ENCODE measurements around the gene TGIF2.

The TGIF2 gene

DNA sequence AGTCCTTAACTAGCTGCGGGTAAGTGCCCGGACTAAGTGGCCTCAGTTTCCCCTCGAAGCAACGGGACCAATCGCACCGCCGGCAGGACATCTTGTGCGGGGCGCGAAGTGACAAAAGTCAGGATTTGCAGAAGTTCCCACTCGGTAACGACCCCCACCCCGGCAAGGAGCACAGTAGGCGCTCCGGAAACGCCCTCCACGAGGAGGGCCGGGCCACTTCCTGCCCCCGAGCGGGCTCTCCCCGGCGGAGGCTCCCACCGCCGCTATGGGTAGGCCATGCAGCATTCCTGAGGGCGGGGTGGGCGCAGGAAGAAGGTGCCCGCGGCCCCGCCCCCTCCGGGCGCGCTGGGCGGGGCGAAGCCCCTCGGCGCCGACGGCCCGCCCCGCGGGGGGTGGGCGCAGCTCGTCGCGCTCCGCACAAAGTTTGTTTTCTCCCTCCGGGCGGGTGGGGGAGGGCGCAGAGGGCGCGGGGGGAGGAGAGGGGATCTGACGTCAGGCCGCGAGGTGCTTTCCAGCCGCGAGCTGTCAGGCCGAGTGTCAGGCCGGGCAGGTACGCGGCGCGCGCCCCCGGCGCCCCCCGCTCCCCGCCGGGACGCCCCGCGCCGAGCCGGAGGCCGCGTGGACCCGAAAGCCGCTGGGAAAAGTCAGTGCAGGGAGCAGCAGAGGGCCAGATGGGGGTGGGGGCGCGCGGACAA is at the start of gene TGIF2:
TGIF2 (plus strand) TSS at position 495 of the 695 bp plus-strand sequence. CDS start 5,178 bp downstream, outside the sequence.
- peaks cover 6% of the 10 kb centered on the region for H3K36me3 Mint-ChIP-seq (ENCODE audit: low read depth)
- peaks cover 33% of the 10 kb centered on the region for H3K4me1 Mint-ChIP-seq (ENCODE audit: low read depth)
- peak within 1 kb of the TSS; percentile 83 for H3K4me3 Mint-ChIP-seq
- intact Hi-C loops (cut with micrococcal nuclease) = loop anchor here (5.0 kb wide), 1 partner anchor 34 kb away; the partner anchor contains the start of gene RAB5IF
- H3K27me3 Mint-ChIP-seq = peaks cover 4% of the 10 kb centered on the region
- H3K9me3 Mint-ChIP-seq = no peaks in the 10 kb centered on the region
- H3K27ac Mint-ChIP-seq = peak within 1 kb of the TSS; percentile 78

DNA sequence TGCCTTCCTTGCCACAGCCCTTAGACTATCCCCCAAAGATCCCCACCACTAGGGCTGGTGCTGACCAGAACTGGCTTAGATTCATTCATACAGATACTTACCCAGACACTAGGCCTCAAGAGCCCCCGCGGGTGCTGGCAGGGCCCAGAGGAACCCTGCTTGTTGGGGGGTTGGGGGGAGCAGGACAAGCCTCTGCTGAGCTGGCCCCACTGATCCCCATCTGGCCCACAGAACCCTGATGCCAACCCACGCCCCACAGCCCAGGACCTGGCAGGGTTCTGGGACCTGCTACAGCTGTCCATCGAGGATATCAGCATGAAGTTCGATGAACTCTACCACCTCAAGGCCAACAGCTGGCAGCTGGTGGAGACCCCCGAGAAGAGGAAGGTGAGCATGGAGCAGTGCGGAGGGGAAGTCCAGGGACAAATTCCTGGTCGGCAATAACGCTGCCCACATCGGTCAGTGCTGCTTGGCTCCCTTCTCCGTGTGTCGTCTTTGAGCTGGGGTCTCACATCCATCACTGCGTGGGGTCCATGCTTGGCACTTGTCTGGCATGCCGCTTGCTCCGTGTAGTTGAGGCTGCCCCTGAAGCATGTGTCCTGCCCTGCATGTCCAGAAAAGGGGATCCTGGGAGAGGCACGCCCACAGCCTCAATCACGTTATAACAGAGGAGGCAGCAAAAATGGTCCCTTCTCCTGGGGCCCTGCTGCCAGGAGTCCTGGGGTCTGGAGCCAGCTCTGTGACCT is 47.6 kb upstream of the TGIF2 start:
- H3K27me3 Mint-ChIP-seq = no peaks in the 10 kb centered on the region
- no peaks in the 10 kb centered on the region for H3K9me3 Mint-ChIP-seq
- no peak overlapping the region for H3K27ac Mint-ChIP-seq
- peaks cover 69% of the 10 kb centered on the region for H3K36me3 Mint-ChIP-seq (ENCODE audit: low read depth)
- intact Hi-C loops (cut with micrococcal nuclease) = no loop called here
- H3K4me1 Mint-ChIP-seq (ENCODE audit: low read depth) = peaks cover 24% of the 10 kb centered on the region
- no peak overlapping the region for H3K4me3 Mint-ChIP-seq

DNA sequence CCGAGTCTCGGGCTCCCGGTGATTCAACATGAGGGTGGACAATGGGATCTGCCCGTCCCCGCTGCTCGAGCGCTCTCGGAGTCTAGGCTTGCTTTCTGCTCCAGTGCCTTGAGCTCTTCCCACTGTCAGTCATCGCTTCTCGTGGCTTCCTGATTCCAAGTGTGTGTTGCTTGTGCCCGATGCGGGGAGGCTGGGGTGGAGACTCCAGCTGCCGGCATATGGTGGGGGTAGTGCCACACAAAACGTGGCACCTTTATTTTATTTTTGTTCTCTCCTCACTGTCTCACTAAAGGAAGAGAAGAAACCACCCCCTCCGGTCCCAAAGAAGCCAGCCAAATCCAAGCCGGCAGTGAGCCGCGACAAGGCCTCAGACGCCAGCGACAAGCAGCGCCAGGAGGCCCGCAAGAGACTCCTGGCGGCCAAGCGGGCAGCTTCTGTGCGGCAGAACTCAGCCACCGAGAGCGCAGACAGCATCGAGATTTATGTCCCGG is 46.8 kb upstream of the TGIF2 start:
- Mint-ChIP-seq H3K27ac (no peak overlapping the region), H3K4me3 (no peak overlapping the region), H3K27me3 (no peaks in the 10 kb centered on the region), H3K9me3 (no peaks in the 10 kb centered on the region), H3K36me3 (ENCODE audit: low read depth) (peaks cover 62% of the 10 kb centered on the region), H3K4me1 (ENCODE audit: low read depth) (peaks cover 22% of the 10 kb centered on the region)
- intact Hi-C loops (cut with micrococcal nuclease) = no loop called here

DNA sequence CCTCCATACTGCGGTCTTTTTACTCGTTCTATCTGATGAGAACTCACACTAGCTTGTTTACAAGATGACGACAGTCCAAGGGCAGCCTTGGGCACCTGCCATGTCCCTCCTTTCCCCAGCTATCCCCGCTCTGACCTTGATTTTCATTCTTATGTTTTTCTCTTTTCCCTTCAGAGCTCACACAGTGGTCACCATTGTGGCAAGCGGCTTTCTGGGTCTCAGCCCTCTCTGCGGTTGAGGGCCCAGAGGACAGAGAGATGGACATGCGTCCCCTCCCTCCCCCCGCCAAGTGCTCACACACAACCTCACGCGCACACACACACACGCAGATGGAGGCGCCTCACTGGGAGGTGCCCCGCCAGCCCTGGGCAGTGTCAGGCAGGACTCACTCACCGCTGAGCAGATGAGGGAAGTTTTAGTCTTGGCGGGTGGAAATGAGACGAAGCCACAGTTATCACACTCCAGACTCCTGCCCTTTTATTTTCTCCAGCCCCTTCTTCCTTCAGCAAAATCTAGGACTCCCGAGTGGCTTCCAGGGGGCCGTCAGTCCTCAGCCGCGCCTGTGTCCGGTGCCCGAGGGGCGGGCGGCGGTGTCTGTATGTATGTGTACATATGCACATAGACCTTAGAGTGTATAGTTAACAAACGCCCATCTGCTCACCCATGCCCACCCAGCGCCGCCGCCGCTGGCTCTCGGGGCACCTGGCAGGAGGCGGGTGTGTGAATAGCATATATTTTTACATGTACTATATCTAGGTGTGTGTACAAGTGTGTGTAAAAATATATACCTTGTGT is 45.9 kb upstream of the TGIF2 start:
- H3K36me3 Mint-ChIP-seq (ENCODE audit: low read depth) = peaks cover 52% of the 10 kb centered on the region
- no peaks in the 10 kb centered on the region for H3K9me3 Mint-ChIP-seq
- H3K4me3 Mint-ChIP-seq = no peak overlapping the region
- no peaks in the 10 kb centered on the region for H3K27me3 Mint-ChIP-seq
- peaks cover 14% of the 10 kb centered on the region for H3K4me1 Mint-ChIP-seq (ENCODE audit: low read depth)
- no peak overlapping the region for H3K27ac Mint-ChIP-seq
- intact Hi-C loops (cut with micrococcal nuclease) = no loop called here

DNA sequence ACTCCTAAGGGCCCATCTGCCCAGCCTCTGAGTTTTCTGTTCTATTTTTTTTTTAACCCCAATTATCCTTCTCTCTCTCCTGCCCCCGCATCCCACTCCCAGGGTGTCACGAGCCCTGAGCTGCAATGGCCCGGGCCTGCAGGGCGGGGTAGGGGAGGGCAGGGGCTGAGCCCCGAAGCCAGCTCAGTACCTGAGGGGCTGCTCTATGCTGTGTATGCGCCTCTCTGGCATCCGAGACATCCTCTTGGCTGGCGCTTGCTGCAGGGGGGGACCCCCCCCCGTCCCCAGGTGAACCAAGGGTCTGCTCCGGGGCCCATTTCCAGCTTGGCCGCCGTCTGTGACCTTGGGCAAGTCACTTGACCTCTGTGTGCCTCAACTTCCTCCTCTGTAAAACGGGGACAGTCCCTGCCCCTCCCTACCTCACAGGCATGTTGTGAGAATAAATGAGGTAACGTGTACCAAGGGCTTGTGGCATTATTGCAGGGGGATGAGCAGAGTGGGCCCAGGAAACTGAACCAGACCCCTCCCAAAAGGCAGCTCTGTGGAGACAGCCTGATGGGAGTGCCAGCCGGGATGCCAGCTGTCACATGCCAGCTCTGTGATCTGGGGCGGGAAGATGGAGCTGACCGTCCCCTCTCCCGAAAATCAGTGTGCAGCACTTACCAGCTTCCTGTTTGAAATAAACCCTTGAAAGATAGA is 45.1 kb upstream of the TGIF2 start:
- H3K36me3 Mint-ChIP-seq (ENCODE audit: low read depth) = peaks cover 50% of the 10 kb centered on the region
- no peaks in the 10 kb centered on the region for H3K9me3 Mint-ChIP-seq
- no peak overlapping the region for H3K27ac Mint-ChIP-seq

DNA sequence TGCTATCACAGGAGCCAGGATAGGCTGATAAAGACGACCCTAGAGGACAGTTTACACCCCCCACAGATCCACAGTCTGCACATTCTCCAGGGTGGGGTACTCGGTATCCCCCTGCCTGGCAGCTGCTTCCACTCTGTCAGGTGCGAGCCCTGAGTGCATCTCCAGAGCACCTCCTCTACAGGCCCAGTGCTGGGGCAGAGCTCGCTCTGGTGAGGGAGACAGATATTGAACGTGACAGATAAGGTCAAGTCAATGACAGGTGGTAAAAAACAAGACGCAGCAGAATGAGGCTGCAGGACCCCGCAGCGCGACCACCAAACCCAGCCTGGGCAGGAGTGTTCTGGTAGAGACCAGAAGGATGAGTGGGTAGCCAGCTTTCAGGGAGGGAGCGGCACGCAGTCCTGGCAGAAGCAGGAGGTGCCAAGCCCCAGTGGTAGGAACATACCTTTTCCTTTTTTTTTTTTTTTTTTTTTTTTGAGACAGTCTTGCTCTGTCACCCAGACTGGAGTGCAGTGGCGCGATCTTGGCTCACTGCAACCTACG is 44.5 kb upstream of the TGIF2 start:
- no peaks in the 10 kb centered on the region for H3K27me3 Mint-ChIP-seq
- H3K9me3 Mint-ChIP-seq = no peaks in the 10 kb centered on the region
- H3K36me3 Mint-ChIP-seq (ENCODE audit: low read depth) = peaks cover 48% of the 10 kb centered on the region
- H3K27ac Mint-ChIP-seq = no peak overlapping the region
- intact Hi-C loops (cut with micrococcal nuclease) = no loop called here
- H3K4me3 Mint-ChIP-seq = no peak overlapping the region
- peaks cover 3% of the 10 kb centered on the region for H3K4me1 Mint-ChIP-seq (ENCODE audit: low read depth)

More for the DNA sequence above, 45.1 kb upstream of the TGIF2 start:
- H3K4me1 Mint-ChIP-seq (ENCODE audit: low read depth) = peaks cover 8% of the 10 kb centered on the region
- intact Hi-C loops (cut with micrococcal nuclease) = no loop called here
- no peaks in the 10 kb centered on the region for H3K27me3 Mint-ChIP-seq
- no peak overlapping the region for H3K4me3 Mint-ChIP-seq

DNA sequence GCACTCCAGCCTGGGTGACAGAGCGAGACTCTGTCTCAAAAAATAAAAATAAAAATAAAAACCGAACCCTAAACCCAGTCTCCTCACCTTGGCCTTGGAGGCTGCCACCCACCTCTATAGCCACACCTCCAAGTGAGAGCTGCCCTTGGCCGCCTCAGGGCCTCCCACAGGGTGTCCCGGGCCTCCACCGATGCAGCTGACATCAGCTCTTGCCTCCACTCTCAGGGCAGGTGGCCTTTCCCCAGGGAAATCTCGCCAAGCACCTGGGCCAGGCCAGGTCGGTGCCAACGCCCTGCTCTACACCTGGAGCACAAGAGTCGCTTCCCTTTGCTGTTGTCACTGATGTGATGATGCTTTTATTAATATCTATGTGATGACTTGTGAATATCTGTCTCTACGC is 41.0 kb upstream of the TGIF2 start:
- no peaks in the 10 kb centered on the region for H3K27me3 Mint-ChIP-seq
- peaks cover 16% of the 10 kb centered on the region for H3K36me3 Mint-ChIP-seq (ENCODE audit: low read depth)
- H3K4me3 Mint-ChIP-seq = no peak overlapping the region
- no peak overlapping the region for H3K27ac Mint-ChIP-seq
- no peaks in the 10 kb centered on the region for H3K4me1 Mint-ChIP-seq (ENCODE audit: low read depth)
- intact Hi-C loops (cut with micrococcal nuclease) = no loop called here
- no peaks in the 10 kb centered on the region for H3K9me3 Mint-ChIP-seq

DNA sequence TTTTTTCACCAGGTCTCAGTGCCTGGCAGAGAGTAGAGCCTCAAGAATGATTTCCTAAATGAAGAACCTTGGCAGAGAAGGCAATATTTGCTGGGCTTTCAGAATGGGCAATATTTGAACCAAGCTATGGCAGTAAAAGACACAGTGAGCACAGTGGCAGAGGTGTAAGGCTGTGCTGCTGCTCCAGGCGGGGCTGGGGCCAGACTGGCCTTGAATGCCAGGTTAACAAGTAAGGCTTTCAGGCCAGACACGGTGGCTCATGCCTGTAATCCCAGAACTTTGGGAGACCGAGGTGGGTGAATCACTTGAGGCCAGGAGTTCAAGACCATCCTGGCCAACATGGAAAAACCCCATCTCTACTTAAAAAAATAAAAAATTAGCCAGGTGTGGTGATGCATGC is 40.6 kb upstream of the TGIF2 start:
- Mint-ChIP-seq H3K27ac (no peak overlapping the region), H3K36me3 (ENCODE audit: low read depth) (peaks cover 12% of the 10 kb centered on the region), H3K27me3 (no peaks in the 10 kb centered on the region), H3K4me1 (ENCODE audit: low read depth) (no peaks in the 10 kb centered on the region), H3K9me3 (no peaks in the 10 kb centered on the region), H3K4me3 (no peak overlapping the region)
- intact Hi-C loops (cut with micrococcal nuclease) = no loop called here

DNA sequence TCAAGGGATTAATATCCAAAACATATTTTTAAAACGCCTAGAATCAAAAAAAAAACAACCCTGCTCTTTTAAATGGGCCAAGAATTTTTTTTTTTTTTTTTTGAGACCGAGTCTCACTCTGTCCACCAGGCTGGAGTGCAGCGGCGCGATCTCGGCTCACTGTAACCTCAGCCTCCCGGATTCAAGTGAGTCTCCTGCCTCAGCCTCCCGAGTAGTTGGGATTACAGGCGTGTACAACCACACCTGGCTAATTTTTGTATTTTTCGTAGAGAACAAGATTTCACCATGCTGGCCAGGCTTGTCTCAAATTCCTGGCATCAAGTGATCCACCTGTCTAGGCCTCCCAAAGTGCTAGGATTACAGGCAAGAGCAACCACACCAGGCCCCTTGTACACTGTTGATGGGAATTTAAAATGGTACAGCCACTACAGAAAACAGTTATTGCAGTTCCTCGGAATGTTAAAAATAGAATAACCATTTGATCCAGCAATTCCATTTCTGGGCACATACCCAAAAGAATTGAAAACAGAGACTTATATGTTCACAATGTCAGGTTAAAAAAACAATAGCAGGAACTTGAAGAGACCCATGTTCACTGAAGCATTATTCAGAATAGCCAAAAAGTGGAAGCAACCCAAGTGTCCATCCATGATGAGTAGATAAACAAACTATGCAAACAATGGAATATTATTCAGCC is 35.2 kb upstream of the TGIF2 start:
- peaks cover 16% of the 10 kb centered on the region for H3K27me3 Mint-ChIP-seq
- H3K36me3 Mint-ChIP-seq (ENCODE audit: low read depth) = no peaks in the 10 kb centered on the region
- intact Hi-C loops (cut with micrococcal nuclease) = no loop called here

DNA sequence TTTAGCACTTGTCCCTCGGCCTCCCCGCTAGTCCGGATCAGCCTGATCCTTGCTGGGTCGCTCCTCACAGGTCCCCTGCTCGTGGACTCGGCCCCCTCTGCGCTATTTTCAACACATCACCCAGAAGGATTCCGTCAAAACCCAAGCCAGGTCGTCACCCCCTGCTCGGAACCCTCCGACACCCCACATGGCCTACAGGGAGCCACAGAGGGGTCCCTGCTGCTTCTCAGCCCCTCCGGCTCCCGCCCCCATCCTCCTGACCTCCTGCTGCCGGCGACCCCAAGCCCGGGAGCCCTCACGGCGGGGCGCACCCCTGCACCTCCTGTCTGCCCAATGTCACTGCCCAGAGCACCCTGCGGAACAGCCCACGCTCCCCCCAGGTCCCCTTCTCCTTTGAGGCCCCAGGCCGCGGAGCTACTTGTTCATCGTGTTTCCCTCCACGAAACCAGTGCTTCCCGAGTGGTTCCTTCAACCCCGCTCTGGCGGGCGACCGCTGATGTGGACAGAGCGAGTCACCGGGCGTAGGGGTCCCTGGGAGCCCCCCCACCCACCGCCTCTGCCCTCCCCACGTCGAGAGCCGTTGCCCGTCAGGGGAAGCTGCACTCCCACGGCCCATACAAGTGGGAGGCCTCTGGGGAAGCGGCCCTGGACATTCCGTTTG is 32.7 kb upstream of the TGIF2 start:
- no peak overlapping the region for H3K27ac Mint-ChIP-seq
- H3K4me3 Mint-ChIP-seq = peak overlapping the region; percentile 13
- H3K27me3 Mint-ChIP-seq = peaks cover 16% of the 10 kb centered on the region
- H3K4me1 Mint-ChIP-seq (ENCODE audit: low read depth) = peaks cover 20% of the 10 kb centered on the region
- intact Hi-C loops (cut with micrococcal nuclease) = no loop called here
- H3K36me3 Mint-ChIP-seq (ENCODE audit: low read depth) = no peaks in the 10 kb centered on the region
- no peaks in the 10 kb centered on the region for H3K9me3 Mint-ChIP-seq

More for the DNA sequence above, 35.2 kb upstream of the TGIF2 start:
- Mint-ChIP-seq H3K4me1 (ENCODE audit: low read depth) (peaks cover 20% of the 10 kb centered on the region), H3K4me3 (no peak overlapping the region), H3K9me3 (no peaks in the 10 kb centered on the region), H3K27ac (no peak overlapping the region)

DNA sequence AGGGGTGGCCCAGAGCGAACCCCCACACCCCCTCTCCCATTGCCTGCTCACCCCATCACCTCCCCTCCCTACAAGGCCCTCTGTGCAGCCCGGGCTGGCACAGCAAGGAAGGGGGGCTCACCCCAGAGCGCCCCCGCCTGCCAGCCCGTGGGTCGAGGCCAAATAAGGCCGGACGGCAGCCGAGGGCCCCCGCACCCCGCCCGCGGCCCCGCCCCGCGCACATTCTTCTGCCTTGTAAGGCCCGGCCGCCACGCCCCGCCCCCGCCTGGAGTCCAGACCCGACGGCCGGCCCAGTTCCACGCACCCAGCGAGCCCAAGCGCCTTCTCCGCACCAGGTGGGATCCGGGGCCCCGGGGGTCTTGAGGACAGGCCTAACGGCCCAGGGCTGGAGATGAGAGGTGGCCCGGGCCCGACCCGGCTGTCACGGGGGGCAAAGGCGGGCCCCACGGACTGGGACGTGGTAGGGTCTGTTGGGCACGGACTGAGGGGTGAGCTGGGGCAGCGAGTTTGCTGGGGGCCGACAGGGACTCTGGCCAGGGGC is 32.1 kb upstream of the TGIF2 start, which contains the start of gene MYL9:
MYL9 (plus strand) TSS at position 293 of the 541 bp plus-strand sequence. CDS start 3,366 bp downstream, outside the sequence.
- Mint-ChIP-seq H3K27me3 (peaks cover 16% of the 10 kb centered on the region), H3K27ac (no peak within 1 kb of the TSS), H3K4me3 (peak within 1 kb of the TSS; percentile 64), H3K36me3 (ENCODE audit: low read depth) (no peaks in the 10 kb centered on the region), H3K9me3 (no peaks in the 10 kb centered on the region), H3K4me1 (ENCODE audit: low read depth) (peaks cover 20% of the 10 kb centered on the region)
- intact Hi-C loops (cut with micrococcal nuclease) = no loop called here

DNA sequence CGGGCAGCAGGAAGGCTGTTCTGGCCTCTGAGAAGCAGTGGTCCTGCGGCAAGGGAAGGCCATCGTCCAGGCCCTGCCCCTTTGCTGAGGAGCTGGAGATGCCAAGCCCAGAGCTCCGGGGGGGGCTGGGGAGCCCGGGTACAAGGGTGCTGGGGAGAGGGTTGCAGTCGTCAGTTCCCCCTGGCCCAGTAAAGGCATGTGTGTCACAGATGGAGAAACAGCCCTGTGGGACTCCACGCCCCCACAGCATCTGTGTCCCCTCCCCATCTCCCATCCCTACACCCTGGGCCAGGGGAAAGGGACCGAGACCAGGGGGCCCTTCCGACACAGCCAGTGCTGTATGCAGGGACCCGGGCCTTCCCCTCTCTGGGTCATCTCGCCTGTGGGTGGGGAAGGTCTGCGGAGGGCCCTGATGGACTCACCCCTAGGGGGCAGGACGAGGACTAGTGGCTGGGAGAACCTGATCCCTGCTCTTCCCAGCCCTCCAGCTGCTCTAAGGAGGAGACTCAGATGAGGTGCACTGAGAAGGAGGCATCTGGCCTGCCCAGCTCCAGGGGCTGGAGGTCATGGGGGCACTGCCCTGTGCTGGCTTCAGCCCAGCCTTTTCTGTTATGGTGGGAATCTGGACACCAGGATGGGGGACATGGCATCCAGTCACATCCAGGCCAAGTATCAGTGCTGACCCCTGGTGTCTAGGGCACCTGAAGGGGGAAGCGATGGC is 31.5 kb upstream of the TGIF2 start:
- Mint-ChIP-seq H3K4me1 (ENCODE audit: low read depth) (peaks cover 20% of the 10 kb centered on the region), H3K27me3 (peaks cover 16% of the 10 kb centered on the region), H3K36me3 (ENCODE audit: low read depth) (no peaks in the 10 kb centered on the region), H3K4me3 (peak overlapping the region; percentile 64), H3K9me3 (no peaks in the 10 kb centered on the region), H3K27ac (no peak overlapping the region)
- intact Hi-C loops (cut with micrococcal nuclease) = no loop called here

Data from dendritic cell treated with granulocyte-macrophage colony-stimulating factor and Interleukin-4, amounts not matched to agents 40 ng/mL and 50 ng/mL, for 4 days (primary cell).